DMS114 treated with DMSO at 0.1 percent for 48 hours (cell line): ENCODE data around the gene TSPAN18.
"Not testable (repeated sequence)": the region's sequence is repeated elsewhere in the genome, so short reads cannot be mapped to it uniquely, and the experiment has no call there.

ENCODE experiments used
- DNase-seq: peaks from one replicate; lab custom pipeline; 2025; ENCODE audit not compliant: unreplicated experiment; lab: John Stamatoyannopoulos, UW

The TSPAN18 gene

GRCh38 chr11:44863231-44863630 is 136.5 kb downstream of the TSPAN18 start:
- DNase-seq: no peak

- no peak for DNase-seq
These were observed 139.1 kb downstream of the TSPAN18 start for GRCh38 chr11:44865866-44866272.

- DNase-seq: no peak
These were observed 139.5 kb downstream of the TSPAN18 start for GRCh38 chr11:44866286-44866685.

- no peak for DNase-seq
These were observed 141.3 kb downstream of the TSPAN18 start for GRCh38 chr11:44868021-44868420.

- no peak for DNase-seq
These were observed 142.0 kb downstream of the TSPAN18 start for GRCh38 chr11:44868455-44869421.

GRCh38 chr11:44870181-44870580 is 143.4 kb downstream of the TSPAN18 start:
- no peak for DNase-seq

GRCh38 chr11:44870615-44871176 is 143.9 kb downstream of the TSPAN18 start:
- no peak for DNase-seq

- not testable (repeated sequence) for DNase-seq
These were observed 144.9 kb downstream of the TSPAN18 start for GRCh38 chr11:44871682-44872081.

- DNase-seq: no peak
These were observed 145.8 kb downstream of the TSPAN18 start for GRCh38 chr11:44872556-44872955.

- DNase-seq: no peak
These were observed 146.8 kb downstream of the TSPAN18 start for GRCh38 chr11:44873537-44873936.

GRCh38 chr11:44874284-44874683 is 147.5 kb downstream of the TSPAN18 start:
- DNase-seq: no peak

GRCh38 chr11:44875037-44875436 is 148.3 kb downstream of the TSPAN18 start:
- no peak for DNase-seq

- no peak for DNase-seq
These were observed 149.5 kb downstream of the TSPAN18 start for GRCh38 chr11:44876194-44876723.

GRCh38 chr11:44876906-44877305 is 150.1 kb downstream of the TSPAN18 start:
- no peak for DNase-seq

GRCh38 chr11:44877571-44878497 is 151.1 kb downstream of the TSPAN18 start:
- no peak for DNase-seq

- DNase-seq: no peak
These were observed 151.9 kb downstream of the TSPAN18 start for GRCh38 chr11:44878711-44879110.

GRCh38 chr11:44879432-44879831 is 152.7 kb downstream of the TSPAN18 start:
- no peak for DNase-seq

- no peak for DNase-seq
These were observed 153.7 kb downstream of the TSPAN18 start for GRCh38 chr11:44880511-44880910.

GRCh38 chr11:44880953-44881352 is 154.2 kb downstream of the TSPAN18 start:
- DNase-seq: no peak

GRCh38 chr11:44883277-44883676 is 156.5 kb downstream of the TSPAN18 start:
- DNase-seq: no peak

- no peak for DNase-seq
These were observed 157.3 kb downstream of the TSPAN18 start for GRCh38 chr11:44884056-44884455.
